ENCODE measurements around the gene CLIP4.

CLIP4 gene

DNA sequence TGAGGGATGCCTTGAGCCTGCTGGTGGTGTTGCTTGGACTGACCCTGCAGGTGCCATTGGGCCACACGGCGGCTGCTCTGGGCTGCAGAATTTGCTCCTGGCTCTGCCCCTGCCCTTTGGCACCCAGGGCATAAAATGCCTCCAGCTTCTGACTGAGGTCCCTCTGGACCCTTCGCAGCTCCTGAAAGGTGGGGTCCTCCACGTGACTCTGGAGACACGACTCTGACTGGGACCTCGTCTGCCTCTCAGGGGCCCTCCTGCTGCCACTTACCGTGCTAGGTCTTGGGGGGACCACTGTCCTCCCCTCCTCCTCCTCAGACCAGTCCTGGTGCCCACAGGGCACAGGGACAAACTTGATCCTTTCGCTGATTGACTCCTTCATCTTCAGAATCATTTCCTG lies 43.0 kb upstream of the CLIP4 start:
- no peak overlapping the region for H3K4me3 ChIP-seq (ENCODE audit: low read length)
- no peak for DNase-seq (ENCODE audit: low read depth)
- TF ChIP-seq, protein P1, sequence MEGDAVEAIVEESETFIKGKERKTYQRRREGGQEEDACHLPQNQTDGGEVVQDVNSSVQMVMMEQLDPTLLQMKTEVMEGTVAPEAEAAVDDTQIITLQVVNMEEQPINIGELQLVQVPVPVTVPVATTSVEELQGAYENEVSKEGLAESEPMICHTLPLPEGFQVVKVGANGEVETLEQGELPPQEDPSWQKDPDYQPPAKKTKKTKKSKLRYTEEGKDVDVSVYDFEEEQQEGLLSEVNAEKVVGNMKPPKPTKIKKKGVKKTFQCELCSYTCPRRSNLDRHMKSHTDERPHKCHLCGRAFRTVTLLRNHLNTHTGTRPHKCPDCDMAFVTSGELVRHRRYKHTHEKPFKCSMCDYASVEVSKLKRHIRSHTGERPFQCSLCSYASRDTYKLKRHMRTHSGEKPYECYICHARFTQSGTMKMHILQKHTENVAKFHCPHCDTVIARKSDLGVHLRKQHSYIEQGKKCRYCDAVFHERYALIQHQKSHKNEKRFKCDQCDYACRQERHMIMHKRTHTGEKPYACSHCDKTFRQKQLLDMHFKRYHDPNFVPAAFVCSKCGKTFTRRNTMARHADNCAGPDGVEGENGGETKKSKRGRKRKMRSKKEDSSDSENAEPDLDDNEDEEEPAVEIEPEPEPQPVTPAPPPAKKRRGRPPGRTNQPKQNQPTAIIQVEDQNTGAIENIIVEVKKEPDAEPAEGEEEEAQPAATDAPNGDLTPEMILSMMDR (conservative IDR thresholded peaks at IDR 0.05; ENCODE audit: low read depth, low read length), result no peak

GRCh38 chr2:29072971-29073725 lies 42.1 kb upstream of the CLIP4 start:
- no peak overlapping the region for H3K4me3 ChIP-seq (ENCODE audit: low read length)
- no peak for DNase-seq (ENCODE audit: low read depth)
- TF ChIP-seq, protein P1 (conservative IDR thresholded peaks at IDR 0.05; ENCODE audit: low read depth, low read length), result no peak

GRCh38 chr2:29073933-29074332 lies 41.3 kb upstream of the CLIP4 start:
- TF ChIP-seq, protein P1 (conservative IDR thresholded peaks at IDR 0.05; ENCODE audit: low read depth, low read length), result no peak
- no peak overlapping the region for H3K4me3 ChIP-seq (ENCODE audit: low read length)
- no peak for DNase-seq (ENCODE audit: low read depth)

GRCh38 chr2:29074411-29074810 lies 40.8 kb upstream of the CLIP4 start, which contains the start of gene PCARE:
PCARE (minus strand) TSS chr2:29074523; CDS start chr2:29074261, 262 bp downstream.
- DNase-seq (ENCODE audit: low read depth), result peak; percentile 93
- H3K4me3 ChIP-seq (ENCODE audit: low read length), result no peak within 1 kb of the TSS
- TF ChIP-seq, protein P1 (conservative IDR thresholded peaks at IDR 0.05; ENCODE audit: low read depth, low read length), result no peak

- no peak overlapping the region for H3K4me3 ChIP-seq (ENCODE audit: low read length)
- TF ChIP-seq, protein P1 (conservative IDR thresholded peaks at IDR 0.05; ENCODE audit: low read depth, low read length), result no peak
- no peak for DNase-seq (ENCODE audit: low read depth)
These were observed 39.1 kb upstream of the CLIP4 start for GRCh38 chr2:29075894-29076705.

GRCh38 chr2:29079887-29080286 lies 35.3 kb upstream of the CLIP4 start:
- DNase-seq (ENCODE audit: low read depth), result no peak
- H3K4me3 ChIP-seq (ENCODE audit: low read length), result no peak overlapping the region
- TF ChIP-seq, protein P1 (conservative IDR thresholded peaks at IDR 0.05; ENCODE audit: low read depth, low read length), result no peak
